NCI-H2227 treated with DMSO at 0.1 percent for 48 hours (cell line): Measurements from ENCODE around the gene ADAD2.

Experiments
- DNase-seq: peaks from one replicate; lab custom pipeline; 2025; lab: John Stamatoyannopoulos, UW

The ADAD2 gene

DNA sequence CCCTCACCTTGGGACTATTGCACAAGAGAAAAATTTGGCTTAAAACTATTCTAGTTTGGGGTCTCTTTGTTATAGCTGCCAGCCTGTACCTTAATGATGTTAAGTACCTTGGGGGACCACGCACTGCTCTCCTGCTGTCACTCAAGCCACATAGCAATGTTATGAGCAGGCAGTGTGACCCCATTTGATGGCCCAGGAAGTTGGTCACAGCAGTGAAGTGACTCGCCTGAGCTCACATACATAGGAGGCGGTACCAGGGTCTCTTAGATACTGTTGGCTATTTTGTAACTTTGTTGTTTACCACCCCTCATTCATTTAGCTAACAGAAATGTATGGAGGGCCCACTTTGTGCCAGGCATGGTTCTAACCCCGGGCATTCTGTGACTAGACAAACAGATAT, 32.5 kb downstream of the ADAD2 start:
- no peak for DNase-seq

- DNase-seq, result no peak
These were observed 33.6 kb downstream of the ADAD2 start for GRCh38 chr16:84224554-84224953.

DNA sequence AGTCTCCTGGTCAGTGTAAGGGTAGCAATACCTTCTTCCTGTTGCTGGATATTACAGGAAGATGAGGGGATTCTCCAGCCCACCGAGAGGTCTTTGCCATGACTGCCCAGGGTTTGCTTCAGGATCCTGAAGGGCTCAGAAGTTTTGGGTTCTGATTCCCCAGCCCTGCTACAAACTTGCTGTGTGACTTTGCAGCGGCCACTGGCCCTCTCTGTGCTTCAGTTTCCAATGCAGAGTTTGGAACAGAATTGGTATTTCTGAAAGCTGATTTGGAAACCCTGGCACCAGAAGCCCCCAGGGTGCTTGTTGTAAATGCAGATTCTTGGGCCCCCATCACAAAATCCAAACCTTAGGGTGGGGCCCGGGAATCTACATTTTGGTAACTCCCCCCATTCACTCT, 34.2 kb downstream of the ADAD2 start:
- no peak for DNase-seq

GRCh38 chr16:84225571-84225970, 34.6 kb downstream of the ADAD2 start:
- DNase-seq, result no peak

- no peak for DNase-seq
These were observed 35.1 kb downstream of the ADAD2 start for GRCh38 chr16:84226026-84226425.

- DNase-seq, result no peak
These were observed 36.6 kb downstream of the ADAD2 start for GRCh38 chr16:84227548-84227947.

GRCh38 chr16:84228256-84228838, 37.4 kb downstream of the ADAD2 start:
- DNase-seq, result no peak

GRCh38 chr16:84229471-84229870, 38.5 kb downstream of the ADAD2 start:
- no peak for DNase-seq

GRCh38 chr16:84232060-84232459, 41.1 kb downstream of the ADAD2 start:
- no peak for DNase-seq

DNA sequence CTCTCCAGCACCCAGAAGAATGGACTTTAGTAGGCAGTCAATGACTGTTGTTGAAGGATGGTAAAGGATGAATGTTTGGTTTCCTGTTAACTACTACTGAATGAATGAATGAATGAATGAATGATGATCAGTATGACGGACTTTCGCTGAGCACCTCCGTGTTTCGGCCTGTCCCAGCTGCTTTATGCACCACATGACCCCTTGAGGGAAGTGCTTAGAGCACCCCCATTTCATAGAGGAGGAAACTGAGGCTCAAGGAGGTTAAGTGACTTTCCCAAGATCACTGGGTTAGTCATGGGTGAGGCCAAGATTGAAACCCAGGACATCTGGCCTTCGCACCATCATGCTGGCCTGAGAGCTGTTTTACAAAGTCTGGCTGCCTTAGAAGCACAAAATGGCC, 42.0 kb downstream of the ADAD2 start:
- DNase-seq, result no peak

DNA sequence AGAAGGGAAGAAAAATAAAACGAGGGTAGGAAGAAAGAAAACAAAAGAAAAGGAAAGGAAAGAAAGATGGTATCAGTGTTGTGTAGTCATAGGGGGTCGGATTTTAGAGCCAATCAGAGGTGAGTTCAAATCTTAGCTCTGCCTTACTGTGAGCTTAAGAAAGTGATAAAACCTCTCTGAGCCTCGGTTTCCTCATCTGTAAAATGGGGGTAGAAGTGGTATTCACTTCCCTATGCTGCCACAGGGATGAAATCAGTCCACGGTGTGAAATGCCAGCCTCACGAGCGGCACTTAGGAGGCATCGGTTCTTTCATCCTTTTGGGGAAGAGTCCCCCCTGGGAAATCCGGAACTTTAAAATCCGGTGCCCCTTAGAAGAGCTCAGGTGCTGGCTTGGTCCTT, 42.8 kb downstream of the ADAD2 start:
- no peak for DNase-seq

DNA sequence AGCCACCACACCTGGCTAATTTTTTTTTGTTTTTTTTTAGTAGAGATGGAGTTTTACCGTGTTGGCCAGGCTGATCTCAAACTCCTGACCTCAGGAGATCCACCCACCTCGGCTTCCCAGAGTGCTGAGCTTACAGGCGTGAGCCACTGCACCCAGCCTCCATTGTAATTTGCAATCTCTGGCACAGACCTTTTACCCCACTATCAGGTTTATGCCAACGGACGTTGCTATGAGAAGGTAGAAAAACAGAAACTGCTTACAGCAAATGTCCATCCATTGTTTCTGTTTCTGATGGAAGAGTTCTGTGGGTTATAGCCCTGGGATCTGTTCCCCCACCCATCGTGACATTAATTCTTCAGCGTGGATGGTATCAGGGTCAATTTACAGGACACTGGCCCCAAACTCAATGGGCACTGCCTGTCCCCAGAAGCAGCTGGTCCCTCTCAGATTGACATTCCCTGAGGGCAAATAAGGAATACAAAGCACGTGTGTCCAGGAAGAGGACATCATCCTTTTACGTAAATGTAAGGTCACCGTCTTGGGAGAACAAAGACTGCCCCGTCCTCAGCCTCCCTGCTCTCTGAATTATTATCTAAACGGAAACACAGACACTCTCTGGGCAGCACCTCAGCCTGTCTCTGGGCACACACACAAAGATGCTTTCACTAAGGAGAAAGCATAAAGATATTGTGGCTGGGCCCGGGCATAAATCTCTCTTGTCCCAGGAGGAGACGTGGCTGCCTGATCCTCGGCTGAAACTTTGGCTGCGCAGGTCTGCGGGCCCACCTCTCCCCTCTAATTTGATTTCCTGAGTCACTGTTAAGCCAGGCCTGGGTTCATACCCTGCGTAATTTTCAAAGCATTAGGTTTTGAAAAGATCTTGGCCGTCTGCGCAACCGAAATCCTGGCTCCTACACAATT, 43.6 kb downstream of the ADAD2 start:
- no peak for DNase-seq

GRCh38 chr16:84236671-84237070, 45.7 kb downstream of the ADAD2 start:
- no peak for DNase-seq

DNA sequence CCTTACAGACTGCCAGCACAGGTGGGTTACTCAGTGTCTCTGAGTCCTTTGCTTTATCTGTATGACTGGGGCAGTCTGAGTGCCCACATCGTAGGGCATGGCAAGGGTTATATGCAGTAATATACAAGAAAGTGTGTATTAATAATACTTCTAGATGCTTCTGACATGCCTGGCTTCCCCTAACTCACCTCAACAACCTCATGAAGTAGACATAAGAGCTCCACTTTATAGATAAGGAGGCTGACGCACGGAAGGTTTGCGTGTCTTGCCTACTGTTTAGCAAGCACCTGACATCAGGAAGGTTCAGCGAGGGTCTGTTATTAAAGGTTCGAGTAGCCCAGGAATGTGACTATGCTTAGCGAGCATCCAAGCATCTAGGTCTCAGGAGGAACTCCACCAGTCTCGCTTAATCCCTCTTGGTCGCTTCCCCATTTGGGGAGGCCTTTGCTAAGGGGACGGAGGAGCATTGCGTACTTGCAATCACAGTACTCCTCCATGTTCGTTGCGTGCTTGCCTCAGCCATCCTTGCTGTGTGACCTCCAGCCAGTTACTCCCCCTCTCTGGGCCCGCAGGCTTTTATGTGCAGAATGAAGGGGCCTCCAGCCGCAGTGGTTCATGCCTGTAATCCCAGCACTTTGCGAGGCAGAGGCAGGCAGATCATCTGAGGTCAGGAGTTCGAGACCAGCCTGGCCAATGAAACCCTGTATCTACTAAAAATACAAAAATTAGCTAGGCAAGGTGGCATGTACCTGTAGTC, 47.2 kb downstream of the ADAD2 start:
- no peak for DNase-seq

- no peak for DNase-seq
These were observed 48.3 kb downstream of the ADAD2 start for GRCh38 chr16:84239141-84239769.

DNA sequence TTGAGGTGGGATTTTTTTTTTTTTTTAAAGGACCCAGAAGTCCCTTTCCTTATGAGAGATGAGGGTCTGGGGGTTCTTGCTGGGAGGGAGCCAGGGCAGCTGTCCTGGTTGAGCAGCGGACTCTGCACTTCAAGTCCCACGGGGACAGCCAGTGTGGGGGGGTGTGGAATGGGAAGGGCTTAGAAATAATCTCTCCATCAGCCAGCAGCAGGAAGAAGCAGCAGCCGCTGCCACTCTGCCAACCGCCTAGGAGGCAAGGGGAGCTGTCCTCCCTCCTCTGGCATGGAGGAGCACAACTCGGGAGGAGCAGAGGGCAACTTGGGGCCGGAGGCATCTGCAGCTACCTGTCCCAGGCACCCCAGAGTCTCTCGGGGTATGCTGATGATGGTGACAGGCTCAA, 49.0 kb downstream of the ADAD2 start, which contains the start of gene KCNG4:
TSS of gene KCNG4 (minus strand) at position 104 of the 400 bp plus-strand sequence. CDS start 2,527 bp downstream, outside the sequence.
- no peak for DNase-seq

DNA sequence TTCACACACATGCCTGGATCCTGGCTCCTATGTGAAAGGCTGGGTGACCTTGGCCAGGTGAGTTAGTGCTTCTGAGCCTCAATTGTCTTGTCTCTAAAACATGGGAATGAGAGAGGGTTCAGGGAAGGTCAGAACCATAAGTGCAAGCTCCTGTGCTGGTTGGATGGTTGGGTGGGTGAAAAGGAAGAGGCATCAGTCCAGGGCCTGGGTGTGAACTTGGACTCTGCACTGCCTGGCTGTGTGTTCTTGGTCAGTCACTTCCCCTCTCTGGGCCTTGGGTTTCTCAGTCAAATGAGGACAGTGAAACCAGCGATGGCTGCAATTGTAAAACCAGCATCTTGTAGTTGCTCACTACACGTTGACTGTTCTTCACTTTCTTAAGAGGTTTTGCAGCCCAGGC, 49.5 kb downstream of the ADAD2 start:
- no peak for DNase-seq

- DNase-seq, result no peak
These were observed 50.8 kb downstream of the ADAD2 start for GRCh38 chr16:84241778-84242177.

DNA sequence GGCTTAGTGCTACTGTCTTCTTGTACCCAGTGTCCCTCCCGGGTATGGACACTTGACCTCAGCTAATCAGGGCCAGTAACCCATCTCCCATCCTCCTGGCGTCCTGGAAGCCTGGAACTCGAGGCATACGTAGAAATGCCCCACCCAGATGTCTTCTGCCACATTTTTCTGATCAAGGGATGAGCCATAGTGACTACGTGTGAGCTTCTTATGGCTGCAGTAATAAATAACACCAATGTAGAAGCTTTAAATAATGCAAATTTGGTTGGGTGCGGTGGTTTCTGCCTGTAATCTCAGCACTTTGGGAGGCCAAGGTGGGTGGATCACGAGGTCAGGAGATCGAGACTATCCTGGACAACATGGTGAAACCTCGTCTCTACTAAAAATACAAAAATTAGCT, 51.9 kb downstream of the ADAD2 start:
- DNase-seq, result no peak

DNA sequence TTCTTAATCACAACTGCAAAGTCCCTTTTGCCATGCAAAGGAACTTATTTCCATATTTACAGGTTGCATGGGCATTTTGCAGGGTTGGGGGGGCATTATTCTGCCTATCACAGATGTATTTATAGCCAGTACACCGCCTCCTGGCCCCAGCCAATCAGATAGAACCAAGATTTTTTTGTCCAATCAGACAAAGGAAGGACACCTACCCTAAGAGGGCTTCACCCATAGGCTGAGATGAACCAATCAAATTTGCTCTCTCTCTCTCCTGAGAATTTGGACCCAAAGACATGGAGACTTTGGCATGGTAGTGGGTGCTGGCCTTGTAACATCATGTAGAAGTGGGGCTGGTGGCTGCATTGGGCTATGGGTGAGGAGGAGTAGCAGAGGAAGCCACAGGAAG, 52.8 kb downstream of the ADAD2 start:
- no peak for DNase-seq

DNA sequence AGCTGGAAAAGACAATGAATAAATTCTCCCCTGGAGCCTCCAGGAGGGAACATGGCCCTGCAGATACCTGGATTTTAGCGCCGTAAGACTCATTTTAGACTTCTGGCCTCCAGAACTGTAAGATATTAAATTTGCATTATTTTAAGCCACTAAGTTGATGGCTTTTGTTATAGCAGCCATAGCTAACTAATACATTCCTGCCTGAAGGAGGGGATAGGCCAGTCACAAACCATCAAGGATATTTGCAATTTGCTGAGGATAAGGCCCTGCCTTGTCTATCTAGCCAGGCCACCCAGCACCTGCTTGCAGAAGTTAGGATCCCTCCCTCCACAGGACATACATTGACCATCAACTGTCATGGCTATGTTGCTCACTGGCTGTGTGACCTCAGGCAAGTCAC, 53.8 kb downstream of the ADAD2 start:
- DNase-seq, result no peak

DNA sequence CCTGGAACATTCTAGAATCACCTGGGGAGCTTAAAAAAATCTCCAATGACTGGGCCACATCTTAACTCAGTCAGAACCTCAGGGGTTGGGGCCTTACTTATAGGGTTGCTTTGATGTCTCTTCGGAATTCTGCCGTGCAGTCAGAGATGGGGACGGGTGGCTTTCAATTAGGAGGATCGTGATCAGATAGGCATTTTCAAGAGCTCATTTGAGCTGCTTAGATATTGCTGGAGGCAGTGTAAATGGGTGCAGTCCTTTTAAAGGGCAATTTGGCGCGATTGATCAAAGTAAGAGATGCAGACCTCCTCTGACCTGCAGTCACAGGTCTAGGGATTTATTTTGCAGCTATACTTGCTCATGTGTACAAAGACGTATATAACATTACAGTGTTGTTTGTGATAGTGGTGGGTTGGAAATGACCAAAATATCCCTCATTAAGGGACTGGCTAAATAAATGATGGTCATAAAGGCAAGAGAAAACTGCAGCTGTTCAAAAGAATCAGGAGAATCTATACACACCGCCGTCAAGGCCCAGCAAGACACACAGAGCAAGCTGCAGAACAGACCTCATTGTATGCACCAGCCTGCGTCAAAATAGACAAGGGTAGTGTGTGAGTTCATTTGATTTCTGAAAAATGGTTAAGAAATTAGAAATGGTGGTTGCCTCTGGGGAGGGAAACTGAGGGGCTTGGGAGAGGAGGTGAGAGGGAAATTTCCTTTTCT, 55.2 kb downstream of the ADAD2 start:
- no peak for DNase-seq
